H9 (cell line): Measurements from ENCODE around the gene ZNF708. TPM values are rescaled to one million over a fixed set of nuclear protein-coding genes. Genes with fewer than 3 reads are reported as not detected.
"Not testable (repeated sequence)": the region's sequence is repeated elsewhere in the genome, so short reads cannot be mapped to it uniquely, and the experiment has no call there.

Experiments used
- DNase-seq: peaks from one replicate; pipeline ENCODE4 v3.0.0-alpha.2; 2017
- H2AFZ ChIP-seq: one replicate; pipeline ENCODE4 v1.6.1; 2013; ENCODE audit warnings: mild to moderate bottlenecking, low read length, control low read depth, moderate library complexity
- H2AK5ac ChIP-seq: 2 replicates; pipeline ENCODE4 v1.6.1; 2013; ENCODE audit warnings: low read length, control low read depth, mixed read lengths; ENCODE audit not compliant: insufficient read length
- H2BK120ac ChIP-seq: one replicate; pipeline ENCODE4 v1.6.1; 2013; ENCODE audit warnings: low read depth, mild to moderate bottlenecking, low read length, control low read depth, inconsistent platforms; ENCODE audit not compliant: poor library complexity, severe bottlenecking
- H2BK12ac ChIP-seq: 2 replicates; pipeline ENCODE4 v1.6.1; 2013; ENCODE audit warnings: low read length, control low read depth, mixed read lengths, low read depth; ENCODE audit not compliant: insufficient read length
- H2BK15ac ChIP-seq: 2 replicates; pipeline ENCODE4 v1.6.1; 2013; ENCODE audit warnings: low read depth, low read length, control low read depth
- H2BK20ac ChIP-seq: one replicate; pipeline ENCODE4 v1.6.1; 2013; ENCODE audit warnings: low read depth, mild to moderate bottlenecking, low read length, control low read depth, inconsistent platforms; ENCODE audit not compliant: poor library complexity, severe bottlenecking
- H2BK5ac ChIP-seq: 2 replicates; pipeline ENCODE4 v1.6.1; 2013; ENCODE audit warnings: low read length, control low read depth, mixed read lengths; ENCODE audit not compliant: insufficient read length
- H3K14ac ChIP-seq: 2 replicates; pipeline ENCODE4 v1.6.1; 2013; ENCODE audit warnings: low read length, control low read depth; ENCODE audit not compliant: insufficient read depth
- H3K18ac ChIP-seq: 2 replicates; pipeline ENCODE4 v1.6.1; 2013; ENCODE audit warnings: low read depth, mild to moderate bottlenecking, mixed read lengths, low read length, control low read depth; ENCODE audit not compliant: insufficient read length
- H3K23ac ChIP-seq: 2 replicates; pipeline ENCODE4 v1.6.1; 2013; ENCODE audit warnings: low read length, control low read depth, mixed read lengths, low read depth; ENCODE audit not compliant: insufficient read length
- H3K23me2 ChIP-seq: 2 replicates; pipeline ENCODE4 v1.6.1; 2013; ENCODE audit warnings: low read depth, mild to moderate bottlenecking, mixed read lengths, low read length, control low read depth; ENCODE audit not compliant: insufficient read length, poor library complexity, severe bottlenecking
- H3K27ac ChIP-seq: 2 replicates; pipeline ENCODE4 v1.5.1; 2013; ENCODE audit warnings: low read length, control low read depth, mixed read lengths, low read depth; ENCODE audit not compliant: insufficient read length
- H3K27me3 ChIP-seq: 2 replicates; pipeline ENCODE4 v1.6.1; 2013; ENCODE audit warnings: low read length, control low read depth, inconsistent platforms; ENCODE audit not compliant: insufficient read depth
- H3K4ac ChIP-seq: 2 replicates; pipeline ENCODE4 v1.6.1; 2013; ENCODE audit warnings: low read depth, mild to moderate bottlenecking, control low read depth, inconsistent platforms, low read length, moderate library complexity
- H3K4me1 ChIP-seq: 2 replicates; pipeline ENCODE4 v1.6.1; 2013; ENCODE audit warnings: low read length, control low read depth, inconsistent platforms; ENCODE audit not compliant: insufficient read depth
- H3K4me2 ChIP-seq: 2 replicates; pipeline ENCODE4 v1.6.1; 2013; ENCODE audit warnings: low read length, control low read depth, mixed read lengths; ENCODE audit not compliant: insufficient read length, insufficient read depth
- H3K56ac ChIP-seq: 2 replicates; pipeline ENCODE4 v1.6.1; 2013; ENCODE audit warnings: low read depth, mild to moderate bottlenecking, mixed read lengths, low read length, control low read depth; ENCODE audit not compliant: insufficient read length
- H3K79me1 ChIP-seq: 2 replicates; pipeline ENCODE4 v1.6.1; 2013; ENCODE audit warnings: low read depth, mild to moderate bottlenecking, moderate library complexity, low read length, control low read depth, inconsistent platforms; ENCODE audit not compliant: insufficient read depth, poor library complexity, severe bottlenecking
- H3K79me2 ChIP-seq: 2 replicates; pipeline ENCODE4 v1.6.1; 2013; ENCODE audit warnings: low read length, control low read depth, inconsistent platforms; ENCODE audit not compliant: insufficient read depth
- H3K9ac ChIP-seq: 2 replicates; pipeline ENCODE4 v1.6.1; 2013; ENCODE audit warnings: low read length, control low read depth, mixed read lengths; ENCODE audit not compliant: insufficient read length; ENCODE audit errors: extremely low read depth
- H3K9me3 ChIP-seq: one replicate; pipeline ENCODE4 v1.6.1; 2013; ENCODE audit warnings: low read depth, low read length, inconsistent platforms; ENCODE audit not compliant: control insufficient read depth
- H3T11ph ChIP-seq: one replicate; pipeline ENCODE4 v1.6.1; 2013; ENCODE audit warnings: mild to moderate bottlenecking, low read length, control low read depth, inconsistent platforms
- H4K20me1 ChIP-seq: one replicate; pipeline ENCODE4 v1.6.1; 2013; ENCODE audit not compliant: control insufficient read depth, insufficient read length, insufficient read depth
- H4K5ac ChIP-seq: 2 replicates; pipeline ENCODE4 v1.6.1; 2013; ENCODE audit warnings: low read depth, mild to moderate bottlenecking, mixed read lengths, low read length, control low read depth; ENCODE audit not compliant: insufficient read length
- H4K8ac ChIP-seq: replicated peaks from 2 replicates; pipeline ENCODE4 v1.6.1; 2013; ENCODE audit warnings: low read length, control low read depth, mixed read lengths, low read depth; ENCODE audit not compliant: insufficient read length
- H4K91ac ChIP-seq: 2 replicates; pipeline ENCODE4 v1.6.1; 2013; ENCODE audit warnings: low read depth, mild to moderate bottlenecking, moderate library complexity, mixed read lengths, low read length, control low read depth; ENCODE audit not compliant: insufficient read length
- H3K27ac Mint-ChIP-seq, 3 experiments: 2 replicates in 2 of 3; 3 replicates in 1 of 3; pipeline ENCODE4 v1.8.0; 2020 to 2021; ENCODE audit warnings: mixed read lengths in 3 of 3, mild to moderate bottlenecking in 1 of 3, moderate library complexity in 1 of 3
- H3K27me3 Mint-ChIP-seq: 2 replicates; pipeline ENCODE4 v1.8.0; 2021; ENCODE audit warnings: low read depth, mild to moderate bottlenecking, moderate library complexity, mixed read lengths
- H3K36me3 Mint-ChIP-seq, 3 experiments: 2 replicates in 2 of 3; 3 replicates in 1 of 3; pipeline ENCODE4 v1.8.0; 2020 to 2021; ENCODE audit warnings: low read depth in 3 of 3, mixed read lengths in 3 of 3; ENCODE audit not compliant: insufficient read depth in 1 of 3
- H3K4me1 Mint-ChIP-seq, 2 experiments: 2 replicates each; pipeline ENCODE4 v1.8.0; 2020; ENCODE audit warnings: mixed read lengths in 2 of 2
- H3K4me3 Mint-ChIP-seq, 2 experiments: 2 replicates in 1 of 2; 3 replicates in 1 of 2; pipeline ENCODE4 v1.8.0; 2020 to 2021; ENCODE audit warnings: mild to moderate bottlenecking in 2 of 2, mixed read lengths in 2 of 2, moderate library complexity in 1 of 2
- H3K9me3 Mint-ChIP-seq, 2 experiments: 2 replicates in 1 of 2; 3 replicates in 1 of 2; pipeline ENCODE4 v1.8.0; 2020; ENCODE audit warnings: mild to moderate bottlenecking in 2 of 2, mixed read lengths in 2 of 2, moderate library complexity in 1 of 2
- WGBS: extraction: QIAGEN DNeasy Blood & Tissue Kit; methylation state at CpG from one replicate; pipeline ENCODE4 v1.1.7; 2013; ENCODE audit warnings: missing lambda C conversion rate, low lambda C conversion rate, mixed read lengths; ENCODE audit not compliant: insufficient read length; ENCODE audit errors: extremely low coverage; 5-methylcytosine and 5-hydroxymethylcytosine counted together
- total RNA-seq: library from RNA; stranded (reverse); gene quantifications from 2 replicates; pipeline ENCODE4 v1.2.1, GENCODE V29; 2021
- TF ChIP-seq, protein P1 (sequence below): fragments of 200-600 bp; sonication (generic); conservative IDR thresholded peaks from 3 replicates; pipeline ENCODE4 v1.8.0; 2021; ENCODE audit warnings: antibody characterized with exemption, mild to moderate bottlenecking

The ZNF708 gene
- total RNA-seq, 1 experiment from 2014 or later, result 34.4 TPM

DNA sequence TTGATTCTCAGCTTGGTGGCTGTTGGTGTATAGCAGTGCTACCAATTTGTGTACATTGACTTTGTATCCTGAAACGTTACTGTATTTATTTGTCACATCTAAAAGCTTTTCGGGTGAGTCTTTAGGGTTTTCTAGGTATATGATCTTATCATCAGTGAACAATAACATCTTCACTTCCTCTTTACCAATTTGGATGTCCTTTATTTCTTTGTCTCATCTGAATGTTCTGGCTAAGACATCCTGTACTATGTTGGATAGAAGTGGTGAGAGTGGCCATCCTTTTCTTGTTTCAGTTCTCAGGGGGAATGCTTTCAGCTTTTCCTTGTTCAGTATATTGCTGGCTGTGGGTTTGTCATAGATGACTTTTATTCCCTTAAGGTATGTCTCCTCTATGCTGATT, 23.6 kb upstream of the ZNF708 start:
- Histone ChIP-seq H2BK12ac (no peak overlapping the region), H3K4me1 (no peaks in the 10 kb centered on the region), H3K9ac (no peak overlapping the region), H3T11ph (no peak overlapping the region), H3K4me2 (no peak overlapping the region), H3K23ac (no peak overlapping the region), H4K8ac (no peak overlapping the region), H4K91ac (no peak overlapping the region), H3K14ac (no peak overlapping the region), H2AFZ (no peak overlapping the region), H3K56ac (no peak overlapping the region), H3K27ac (no peak overlapping the region), H3K79me2 (no peaks in the 10 kb centered on the region), H3K23me2 (no peaks in the 10 kb centered on the region), H2BK120ac (no peak overlapping the region), H4K5ac (no peak overlapping the region), H2BK20ac (no peak overlapping the region), H3K4ac (no peak overlapping the region), H2AK5ac (no peak overlapping the region), H4K20me1 (no peaks in the 10 kb centered on the region), H2BK15ac (no peak overlapping the region), H3K27me3 (no peaks in the 10 kb centered on the region), H3K79me1 (no peaks in the 10 kb centered on the region), H3K18ac (no peak overlapping the region), H3K9me3 (peaks cover 6% of the 10 kb centered on the region), H2BK5ac (no peak overlapping the region)
- Mint-ChIP-seq H3K36me3 (peaks cover 0 to 12% (median 8%) of the 10 kb centered on the region in 3 experiments; a peak in 6 of 7 replicates), H3K4me1 (no peaks in the 10 kb centered on the region), H3K4me3 (no peak overlapping the region), H3K27me3 (no peaks in the 10 kb centered on the region), H3K27ac (no peak overlapping the region), H3K9me3 (peaks cover 13 to 29% of the 10 kb centered on the region in 2 experiments)
- no peak for DNase-seq
- WGBS, result no CpG with 5 or more reads among the region's 2 CpGs
- TF ChIP-seq, protein P1, sequence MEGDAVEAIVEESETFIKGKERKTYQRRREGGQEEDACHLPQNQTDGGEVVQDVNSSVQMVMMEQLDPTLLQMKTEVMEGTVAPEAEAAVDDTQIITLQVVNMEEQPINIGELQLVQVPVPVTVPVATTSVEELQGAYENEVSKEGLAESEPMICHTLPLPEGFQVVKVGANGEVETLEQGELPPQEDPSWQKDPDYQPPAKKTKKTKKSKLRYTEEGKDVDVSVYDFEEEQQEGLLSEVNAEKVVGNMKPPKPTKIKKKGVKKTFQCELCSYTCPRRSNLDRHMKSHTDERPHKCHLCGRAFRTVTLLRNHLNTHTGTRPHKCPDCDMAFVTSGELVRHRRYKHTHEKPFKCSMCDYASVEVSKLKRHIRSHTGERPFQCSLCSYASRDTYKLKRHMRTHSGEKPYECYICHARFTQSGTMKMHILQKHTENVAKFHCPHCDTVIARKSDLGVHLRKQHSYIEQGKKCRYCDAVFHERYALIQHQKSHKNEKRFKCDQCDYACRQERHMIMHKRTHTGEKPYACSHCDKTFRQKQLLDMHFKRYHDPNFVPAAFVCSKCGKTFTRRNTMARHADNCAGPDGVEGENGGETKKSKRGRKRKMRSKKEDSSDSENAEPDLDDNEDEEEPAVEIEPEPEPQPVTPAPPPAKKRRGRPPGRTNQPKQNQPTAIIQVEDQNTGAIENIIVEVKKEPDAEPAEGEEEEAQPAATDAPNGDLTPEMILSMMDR, result no peak

DNA sequence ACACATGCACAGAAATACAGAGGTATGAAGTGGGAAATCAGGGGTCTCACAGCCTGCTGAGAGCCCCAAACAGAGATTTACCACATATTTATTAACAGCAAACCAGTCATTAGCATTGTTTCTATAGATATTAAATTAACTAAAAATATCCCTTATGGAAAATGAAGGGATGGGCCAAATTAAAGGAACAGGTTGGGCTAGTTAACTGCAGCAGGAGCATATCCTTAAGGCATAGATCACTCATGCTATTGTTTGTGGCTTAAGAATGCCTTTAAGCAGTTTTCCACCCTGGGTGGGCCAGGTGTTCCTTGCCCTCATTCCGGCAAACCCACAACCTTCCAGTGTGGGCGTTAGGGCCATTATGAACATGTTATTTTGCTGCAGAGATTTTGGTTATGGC, 15.6 kb upstream of the ZNF708 start:
- not testable (repeated sequence) for H3K27ac ChIP-seq, H3K4me1 Mint-ChIP-seq, H3K4me3 Mint-ChIP-seq, H4K91ac ChIP-seq, H3K27me3 ChIP-seq, H2AK5ac ChIP-seq, DNase-seq, H3K4me2 ChIP-seq, H4K20me1 ChIP-seq, H3K4me1 ChIP-seq, H2AFZ ChIP-seq, H3K4ac ChIP-seq, H3K14ac ChIP-seq, H3K27ac Mint-ChIP-seq, H4K5ac ChIP-seq, H3T11ph ChIP-seq, H3K18ac ChIP-seq, H2BK15ac ChIP-seq, H3K79me2 ChIP-seq, H2BK12ac ChIP-seq, H3K9ac ChIP-seq, H2BK120ac ChIP-seq, H3K56ac ChIP-seq, H2BK5ac ChIP-seq, H3K23me2 ChIP-seq, H3K23ac ChIP-seq, H3K9me3 ChIP-seq, H3K27me3 Mint-ChIP-seq, H2BK20ac ChIP-seq, H4K8ac ChIP-seq, H3K79me1 ChIP-seq
- no CpG with 5 or more reads among the region's 2 CpGs for WGBS
- Mint-ChIP-seq H3K36me3 (peaks cover 2 to 16% (median 14%) of the 10 kb centered on the region in 3 experiments; a peak in 6 of 7 replicates), H3K9me3 (peaks cover 33 to 59% of the 10 kb centered on the region in 2 experiments)
